Central memory CD8-positive, alpha-beta T cell (primary cell): ENCODE data around the gene TAGLN2.

Experiments
- ATAC-seq: fragments of 150-1000 bp; cut with Tn5 transposase; replicated peaks from 2 replicates; pipeline ENCODE4 v1.10.0; 2022; ENCODE audit warnings: mild to moderate bottlenecking, moderate FRiP score, moderate number of reproducible peaks; ENCODE audit not compliant: poor library complexity, severe bottlenecking; ENCODE audit errors: extremely low read depth
- DNase-seq, 2 donors: peaks; one replicate each; pipeline ENCODE4 v3.0.0; 2021; ENCODE audit warnings: low spot score in 2 of 2
- H3K27ac Mint-ChIP-seq: one replicate; pipeline ENCODE4 v1.8.0; 2022; ENCODE audit warnings: low read depth, mild to moderate bottlenecking, moderate library complexity, mixed read lengths
- H3K27me3 Mint-ChIP-seq: one replicate; pipeline ENCODE4 v1.8.0; 2022; ENCODE audit warnings: mixed read lengths
- H3K36me3 Mint-ChIP-seq: one replicate; pipeline ENCODE4 v1.8.0; 2022; ENCODE audit warnings: mild to moderate bottlenecking, moderate library complexity, mixed read lengths; ENCODE audit not compliant: insufficient read depth
- H3K4me1 Mint-ChIP-seq: one replicate; pipeline ENCODE4 v1.8.0; 2022; ENCODE audit warnings: mixed read lengths
- H3K4me3 Mint-ChIP-seq: one replicate; pipeline ENCODE4 v1.8.0; 2022; ENCODE audit warnings: mild to moderate bottlenecking, moderate library complexity, mixed read lengths
- H3K9me3 Mint-ChIP-seq: one replicate; pipeline ENCODE4 v1.8.0; 2022; ENCODE audit warnings: mixed read lengths

The TAGLN2 gene

GRCh38 chr1:159921251-159921650, 4.1 kb downstream of the TAGLN2 start:
- peaks cover 88% of the 10 kb centered on the region for H3K36me3 Mint-ChIP-seq
- no peak for ATAC-seq
- H3K27me3 Mint-ChIP-seq, result no peaks in the 10 kb centered on the region
- peak overlapping the region; percentile 100 for H3K27ac Mint-ChIP-seq
- H3K9me3 Mint-ChIP-seq, result no peaks in the 10 kb centered on the region
- no peak for DNase-seq
- peak overlapping the region; percentile 96 for H3K4me3 Mint-ChIP-seq
- H3K4me1 Mint-ChIP-seq, result peaks cover 81% of the 10 kb centered on the region

- peaks cover 81% of the 10 kb centered on the region for H3K4me1 Mint-ChIP-seq
- peak overlapping the region; percentile 100 for H3K27ac Mint-ChIP-seq
- peaks cover 82% of the 10 kb centered on the region for H3K36me3 Mint-ChIP-seq
- H3K27me3 Mint-ChIP-seq, result no peaks in the 10 kb centered on the region
- no peak for DNase-seq
- no peak for ATAC-seq
- H3K9me3 Mint-ChIP-seq, result no peaks in the 10 kb centered on the region
- peak overlapping the region; percentile 96 for H3K4me3 Mint-ChIP-seq
These were observed 4.7 kb downstream of the TAGLN2 start for GRCh38 chr1:159920651-159921050.

GRCh38 chr1:159920202-159920601, 5.1 kb downstream of the TAGLN2 start:
- H3K9me3 Mint-ChIP-seq, result no peaks in the 10 kb centered on the region
- peaks cover 78% of the 10 kb centered on the region for H3K36me3 Mint-ChIP-seq
- no peak overlapping the region for H3K4me3 Mint-ChIP-seq
- H3K27me3 Mint-ChIP-seq, result no peaks in the 10 kb centered on the region
- ATAC-seq, result no peak
- H3K27ac Mint-ChIP-seq, result peak overlapping the region; percentile 100
- DNase-seq, result no peak
- peaks cover 77% of the 10 kb centered on the region for H3K4me1 Mint-ChIP-seq

- ATAC-seq, result no peak
- DNase-seq, result no peak
- no peak overlapping the region for H3K4me3 Mint-ChIP-seq
- H3K36me3 Mint-ChIP-seq, result peaks cover 71% of the 10 kb centered on the region
- H3K27me3 Mint-ChIP-seq, result no peaks in the 10 kb centered on the region
- peaks cover 80% of the 10 kb centered on the region for H3K4me1 Mint-ChIP-seq
- H3K9me3 Mint-ChIP-seq, result no peaks in the 10 kb centered on the region
- H3K27ac Mint-ChIP-seq, result peak overlapping the region; percentile 100
These were observed 6.0 kb downstream of the TAGLN2 start for GRCh38 chr1:159919236-159919865.

GRCh38 chr1:159918352-159919200, 6.7 kb downstream of the TAGLN2 start:
- H3K4me3 Mint-ChIP-seq, result no peak overlapping the region
- H3K27ac Mint-ChIP-seq, result peak overlapping the region; percentile 100
- peaks cover 82% of the 10 kb centered on the region for H3K4me1 Mint-ChIP-seq
- no peaks in the 10 kb centered on the region for H3K9me3 Mint-ChIP-seq
- no peaks in the 10 kb centered on the region for H3K27me3 Mint-ChIP-seq
- ATAC-seq (no peak), DNase-seq (no peak)
- H3K36me3 Mint-ChIP-seq, result peaks cover 66% of the 10 kb centered on the region

GRCh38 chr1:159917533-159918351, 7.6 kb downstream of the TAGLN2 start:
- no peak overlapping the region for H3K4me3 Mint-ChIP-seq
- no peaks in the 10 kb centered on the region for H3K9me3 Mint-ChIP-seq
- H3K4me1 Mint-ChIP-seq, result peaks cover 82% of the 10 kb centered on the region
- H3K27me3 Mint-ChIP-seq, result no peaks in the 10 kb centered on the region
- DNase-seq (no peak), ATAC-seq (no peak)
- peaks cover 60% of the 10 kb centered on the region for H3K36me3 Mint-ChIP-seq
- peak overlapping the region; percentile 47 for H3K27ac Mint-ChIP-seq

- Mint-ChIP-seq H3K27me3 (no peaks in the 10 kb centered on the region), H3K4me1 (peaks cover 82% of the 10 kb centered on the region), H3K36me3 (peaks cover 47% of the 10 kb centered on the region), H3K4me3 (no peak overlapping the region), H3K9me3 (no peaks in the 10 kb centered on the region), H3K27ac (peak overlapping the region; percentile 70)
- no peak for DNase-seq
- ATAC-seq, result no peak
These were observed 8.9 kb downstream of the TAGLN2 start for GRCh38 chr1:159916242-159917051.

- DNase-seq, result no peak
- peak overlapping the region; percentile 70 for H3K27ac Mint-ChIP-seq
- H3K4me1 Mint-ChIP-seq, result peaks cover 82% of the 10 kb centered on the region
- H3K9me3 Mint-ChIP-seq, result no peaks in the 10 kb centered on the region
- no peak for ATAC-seq
- H3K27me3 Mint-ChIP-seq, result no peaks in the 10 kb centered on the region
- H3K4me3 Mint-ChIP-seq, result no peak overlapping the region
- peaks cover 45% of the 10 kb centered on the region for H3K36me3 Mint-ChIP-seq
These were observed 9.6 kb downstream of the TAGLN2 start for GRCh38 chr1:159915571-159916241.

- no peak for DNase-seq
- no peaks in the 10 kb centered on the region for H3K27me3 Mint-ChIP-seq
- peak overlapping the region; percentile 96 for H3K27ac Mint-ChIP-seq
- H3K4me1 Mint-ChIP-seq, result peaks cover 81% of the 10 kb centered on the region
- no peak for ATAC-seq
- peaks cover 38% of the 10 kb centered on the region for H3K36me3 Mint-ChIP-seq
- H3K4me3 Mint-ChIP-seq, result no peak overlapping the region
- no peaks in the 10 kb centered on the region for H3K9me3 Mint-ChIP-seq
These were observed 10.9 kb downstream of the TAGLN2 start for GRCh38 chr1:159914252-159915018.

GRCh38 chr1:159913451-159914192, 11.7 kb downstream of the TAGLN2 start:
- H3K27ac Mint-ChIP-seq, result peak overlapping the region; percentile 96
- DNase-seq (no peak), ATAC-seq (no peak)
- H3K9me3 Mint-ChIP-seq, result no peaks in the 10 kb centered on the region
- H3K27me3 Mint-ChIP-seq, result no peaks in the 10 kb centered on the region
- H3K36me3 Mint-ChIP-seq, result peaks cover 33% of the 10 kb centered on the region
- peaks cover 77% of the 10 kb centered on the region for H3K4me1 Mint-ChIP-seq
- H3K4me3 Mint-ChIP-seq, result no peak overlapping the region
